SIG-M5 treated with dmso at 0.1 percent for 504 hours (cell line): ENCODE data around the gene MED12L.

Experiments used
- DNase-seq: peaks from one replicate; lab custom pipeline; 2025; ENCODE audit not compliant: unreplicated experiment; lab: John Stamatoyannopoulos, UW

The MED12L gene

DNA sequence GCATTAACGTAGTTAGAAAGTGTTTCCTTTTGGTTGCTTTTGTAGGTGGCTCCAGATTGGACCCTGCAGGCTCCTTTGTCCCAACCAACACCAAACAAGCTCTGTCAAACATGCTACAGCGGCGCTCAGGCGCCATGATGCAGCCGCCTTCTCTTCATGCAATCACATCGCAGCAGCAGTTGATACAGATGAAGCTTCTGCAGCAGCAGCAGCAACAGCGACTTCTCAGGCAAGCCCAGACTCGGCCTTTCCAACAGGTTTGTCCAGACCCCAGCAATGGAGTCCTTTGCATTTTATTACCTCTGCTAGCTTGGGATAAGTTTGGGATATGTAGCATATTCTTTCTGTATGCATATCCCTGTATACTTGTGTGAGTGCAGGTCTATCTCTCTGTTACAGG lies 309.1 kb downstream of the MED12L start:
- no peak for DNase-seq

DNA sequence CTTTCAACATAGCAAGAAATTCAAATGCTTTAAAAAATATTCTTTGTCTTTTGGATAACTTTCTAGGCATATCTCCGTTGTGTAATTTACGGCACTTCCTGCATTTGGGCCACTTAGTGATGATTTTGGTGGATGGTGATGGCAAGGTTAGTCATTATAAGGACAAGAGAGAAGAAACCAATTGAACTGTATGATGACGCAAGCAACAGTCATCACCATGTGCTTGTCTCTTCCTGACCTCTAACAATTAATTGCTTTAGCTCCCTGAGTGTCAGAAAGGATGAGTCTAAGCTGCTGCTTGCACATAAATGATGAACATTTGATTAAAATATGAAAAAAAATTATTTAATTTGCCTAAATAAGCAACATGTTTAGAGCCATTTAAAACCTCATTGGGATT lies 310.3 kb downstream of the MED12L start:
- DNase-seq: peak; percentile 74

DNA sequence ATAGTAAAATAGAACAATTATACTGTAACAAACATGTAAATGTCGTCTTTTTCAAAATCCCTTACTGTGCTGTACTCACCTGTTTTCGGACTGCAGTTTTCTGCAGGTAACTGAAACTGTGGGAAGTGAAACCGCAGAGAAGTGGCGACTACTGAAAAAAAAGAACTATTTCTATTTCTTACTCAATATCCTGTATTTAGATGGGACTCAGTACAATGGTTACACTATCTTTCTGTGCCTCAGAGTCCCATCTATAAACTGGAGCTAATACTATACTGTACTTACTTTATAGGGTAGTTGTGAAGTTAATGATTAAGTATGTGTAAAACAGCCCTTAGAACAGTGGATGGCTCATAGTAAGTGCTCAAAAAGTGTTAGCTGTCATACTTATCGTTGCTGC lies 313.4 kb downstream of the MED12L start:
- peak; percentile 20 for DNase-seq

- no peak for DNase-seq
Observed at GRCh38 chr3:151400341-151400740, 314.9 kb downstream of the MED12L start.

DNA sequence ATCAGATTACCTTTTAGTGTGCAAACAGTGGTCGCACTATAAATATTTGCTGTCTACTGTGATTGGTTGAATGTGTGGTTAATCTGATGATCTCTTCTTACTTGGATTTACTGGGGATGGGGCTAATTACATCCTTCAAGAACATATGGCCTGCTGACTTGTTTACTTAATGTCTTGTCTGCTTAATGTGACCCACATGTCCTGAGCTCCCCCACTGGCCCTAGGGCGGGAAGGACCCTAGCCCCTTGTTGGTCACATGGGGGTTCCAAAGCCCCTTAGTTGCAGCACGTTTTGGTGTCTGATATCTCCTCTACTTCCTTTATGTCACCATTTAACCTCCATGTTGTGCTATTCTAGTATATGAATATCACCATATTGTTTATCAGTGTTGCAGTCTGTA lies 316.9 kb downstream of the MED12L start:
- DNase-seq: no peak

DNA sequence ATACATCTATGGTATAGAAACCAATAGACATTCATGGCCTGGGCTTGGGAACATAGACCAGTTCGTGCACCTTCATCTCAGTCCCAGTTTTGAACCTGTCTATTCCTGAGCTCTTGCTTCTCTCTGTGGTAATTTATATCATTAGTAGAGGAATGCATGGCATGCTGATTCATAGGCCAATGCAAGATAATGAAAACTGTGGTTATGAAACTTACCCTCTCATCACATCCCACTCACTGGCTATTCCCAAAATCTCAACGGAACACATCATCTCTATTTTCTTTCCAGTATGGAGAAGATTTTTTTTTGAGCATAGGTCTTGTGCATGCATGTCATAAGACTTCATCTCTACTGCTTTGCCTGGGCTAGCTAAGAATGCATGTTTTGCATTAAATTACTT lies 317.8 kb downstream of the MED12L start:
- no peak for DNase-seq

DNA sequence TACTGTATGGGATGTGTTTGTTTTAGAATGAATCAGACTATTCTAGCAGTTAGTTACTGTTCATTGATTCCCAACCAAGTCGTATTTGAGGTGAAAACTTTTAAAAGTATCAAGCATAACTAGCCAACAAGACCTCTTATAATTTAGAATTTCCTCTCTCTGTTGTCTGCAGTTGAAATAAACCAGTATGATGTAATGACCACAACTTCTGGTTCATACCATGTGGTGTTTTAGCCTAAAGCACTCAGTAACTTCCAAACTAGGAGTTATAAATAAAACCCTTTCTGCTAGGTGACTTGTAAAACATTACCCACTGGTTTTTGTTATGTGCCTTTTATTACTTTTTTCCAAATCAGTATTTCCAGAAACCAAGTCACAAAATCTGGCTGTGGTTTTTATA lies 318.9 kb downstream of the MED12L start:
- peak; percentile 33 for DNase-seq

GRCh38 chr3:151407928-151408327 lies 322.5 kb downstream of the MED12L start:
- no peak for DNase-seq

- DNase-seq: no peak
Observed at GRCh38 chr3:151410891-151411559, 325.6 kb downstream of the MED12L start.

GRCh38 chr3:151412989-151413388 lies 327.5 kb downstream of the MED12L start:
- no peak for DNase-seq

- no peak for DNase-seq
Observed at GRCh38 chr3:151415289-151415688, 329.8 kb downstream of the MED12L start.

GRCh38 chr3:151419806-151420205 lies 334.3 kb downstream of the MED12L start:
- DNase-seq: no peak

DNA sequence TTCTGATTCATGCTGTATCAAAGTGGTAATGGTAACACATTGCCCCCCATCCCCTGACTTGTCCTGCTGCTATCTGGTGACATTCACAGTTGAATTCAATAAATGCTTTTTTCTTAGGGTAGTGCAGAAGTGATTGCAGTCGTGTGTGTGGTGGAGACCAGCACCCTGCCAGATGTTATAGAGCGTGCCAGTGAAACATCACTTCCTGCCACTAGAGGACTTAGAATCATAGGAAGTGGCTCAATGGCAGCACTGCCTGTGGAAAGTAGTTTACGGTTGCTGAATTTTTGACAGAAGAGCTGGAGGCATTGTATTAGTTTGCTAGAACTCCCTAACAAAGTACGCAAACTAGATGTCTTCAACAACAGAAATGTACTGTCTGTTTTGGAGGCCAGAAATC lies 336.5 kb downstream of the MED12L start:
- DNase-seq: peak; percentile 35

DNA sequence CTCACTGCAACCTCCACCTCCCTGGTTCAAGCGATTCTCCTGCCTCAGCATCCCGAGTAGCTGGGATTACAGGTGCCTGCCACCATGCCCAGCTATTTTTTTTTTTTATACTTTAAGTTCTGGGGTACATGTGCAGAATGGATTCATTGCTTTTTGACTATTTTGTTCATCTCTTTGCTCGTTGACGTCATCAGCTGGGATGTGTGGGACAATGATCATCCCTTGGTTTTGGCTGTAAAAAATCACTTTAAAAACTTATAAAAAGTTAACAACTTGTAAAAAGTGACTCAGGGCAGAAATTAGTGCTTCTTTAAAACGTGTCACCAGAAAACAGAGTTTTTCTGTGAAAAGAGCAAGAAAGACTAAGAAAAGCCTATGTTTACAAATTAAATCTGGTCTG lies 337.6 kb downstream of the MED12L start:
- no peak for DNase-seq

DNA sequence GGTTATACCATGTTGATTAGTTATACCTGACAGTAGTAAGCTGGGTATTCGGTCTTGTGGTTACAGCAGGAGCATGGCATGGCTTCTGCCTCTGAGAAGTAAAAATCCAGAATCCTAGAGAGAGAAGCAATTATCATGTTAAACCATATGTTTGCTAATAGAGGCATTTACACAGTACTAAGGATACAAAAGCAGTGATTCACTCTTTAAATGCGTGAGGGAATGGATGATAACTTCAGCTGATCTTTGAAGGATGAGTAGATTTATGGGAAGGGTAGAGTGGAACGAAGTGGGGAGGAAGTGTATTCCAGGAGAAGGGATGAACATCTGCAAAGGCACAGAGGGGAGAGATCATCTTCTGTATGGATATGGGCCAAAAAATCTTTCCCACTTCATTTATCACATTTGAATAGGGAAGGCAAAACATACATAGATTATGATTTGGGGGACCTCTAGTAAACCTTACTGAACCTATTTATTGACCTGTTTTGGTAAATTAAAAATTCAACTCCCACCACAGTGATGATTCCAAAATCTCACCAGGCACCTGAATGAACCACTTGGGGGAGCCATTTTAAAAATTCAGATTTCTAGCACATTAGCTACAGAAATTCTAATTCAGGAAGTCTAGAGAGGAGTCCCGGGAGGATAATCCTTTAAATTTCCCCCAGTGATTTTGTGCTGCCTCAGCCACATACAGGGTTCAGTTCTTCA lies 340.3 kb downstream of the MED12L start:
- no peak for DNase-seq

DNA sequence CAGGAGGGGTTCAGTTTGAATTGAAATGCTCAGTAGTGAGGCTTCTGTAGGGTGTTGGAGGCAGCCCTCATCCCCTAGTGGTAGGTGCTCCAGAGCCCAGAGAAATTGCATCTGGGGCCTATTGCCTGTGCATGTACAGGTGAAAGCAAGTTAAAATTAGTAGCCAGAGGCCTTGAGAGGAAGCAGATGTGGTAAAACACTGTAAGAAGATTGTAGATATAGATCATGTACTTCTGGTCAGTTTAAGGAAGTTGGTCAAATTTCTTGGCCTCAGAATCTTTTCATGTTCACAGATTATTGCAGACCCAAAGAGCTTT lies 340.8 kb downstream of the MED12L start:
- peak; percentile 16 for DNase-seq

DNA sequence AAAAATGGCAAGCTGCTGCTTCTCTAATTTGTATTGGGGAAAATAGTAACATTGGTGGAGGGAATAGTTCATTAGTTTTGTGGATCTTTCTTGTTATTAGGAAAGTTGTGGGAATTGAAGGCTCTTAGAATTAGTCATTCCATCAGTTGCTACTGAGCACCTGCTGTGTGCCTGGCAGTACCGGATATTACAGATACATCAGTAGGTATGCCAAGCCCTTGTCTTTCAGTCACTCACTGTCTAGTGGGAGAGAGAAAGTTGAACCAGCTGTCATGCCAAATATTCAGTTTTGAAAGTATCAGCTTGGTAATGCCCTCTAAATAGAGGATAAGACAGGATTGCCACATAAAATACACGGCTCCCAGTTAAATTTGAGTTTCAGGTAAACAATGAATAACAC lies 342.9 kb downstream of the MED12L start:
- no peak for DNase-seq

GRCh38 chr3:151430821-151431484 lies 345.5 kb downstream of the MED12L start:
- no peak for DNase-seq

DNA sequence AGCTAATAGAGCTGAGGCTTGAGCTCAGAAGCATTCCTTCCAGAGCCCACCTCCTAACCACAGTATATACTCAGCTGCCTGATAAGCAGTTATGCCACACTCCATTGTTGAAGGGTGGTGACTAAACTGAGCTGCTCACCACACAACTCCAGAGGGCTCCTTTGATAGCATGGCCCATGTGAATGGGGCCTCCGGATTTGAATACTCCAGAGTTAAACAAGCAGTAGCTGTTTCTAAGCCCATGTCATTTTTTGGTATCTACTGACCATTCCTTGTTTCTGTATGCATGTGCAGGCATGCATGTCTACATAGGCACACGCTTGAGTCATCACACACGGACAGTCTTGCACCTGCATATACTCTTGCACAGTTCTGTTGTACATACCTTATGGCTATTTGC lies 346.5 kb downstream of the MED12L start:
- no peak for DNase-seq

GRCh38 chr3:151432616-151433372 lies 347.3 kb downstream of the MED12L start:
- no peak for DNase-seq

DNA sequence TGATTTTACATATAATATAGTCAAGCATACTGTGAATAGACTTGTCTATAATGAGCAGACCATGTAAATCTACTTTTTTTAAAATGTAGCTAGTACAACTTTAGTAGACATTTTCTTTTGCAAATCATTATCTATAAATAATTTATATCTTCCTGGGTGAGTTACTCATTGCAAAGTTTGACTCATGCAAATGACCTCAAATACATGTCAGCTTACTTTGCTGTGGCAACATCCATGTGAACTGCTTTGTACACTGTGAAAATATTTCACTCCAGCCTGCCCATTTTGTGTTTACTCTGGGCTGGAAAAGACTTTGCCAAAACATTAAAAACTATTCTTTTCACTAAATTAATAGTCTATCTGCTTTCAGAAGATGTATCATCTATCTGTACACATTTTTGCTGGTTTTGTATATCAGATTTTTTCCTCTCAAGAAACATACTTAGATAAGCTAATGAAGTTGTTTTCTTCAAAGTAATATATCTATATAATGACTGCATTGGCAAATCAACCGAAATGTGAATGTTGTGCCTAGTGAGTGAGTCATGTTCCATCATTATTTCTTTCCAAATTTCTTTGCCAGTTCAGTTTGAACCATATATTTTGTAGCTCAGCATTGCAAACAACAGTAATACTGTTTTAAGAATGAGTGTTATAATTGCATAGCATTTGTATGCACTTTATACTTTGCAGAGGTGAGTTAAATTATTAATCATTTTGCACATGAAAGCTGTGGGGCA lies 348.9 kb downstream of the MED12L start:
- no peak for DNase-seq
